H9 (cell line): ENCODE data around the gene SIRT6. TPM values are rescaled to one million over a fixed set of nuclear protein-coding genes. Genes with fewer than 3 reads are reported as not detected.

Source experiments
- DNase-seq: peaks from one replicate; pipeline ENCODE4 v3.0.0-alpha.2; 2017
- H2AFZ ChIP-seq: one replicate; pipeline ENCODE4 v1.6.1; 2013; ENCODE audit warnings: mild to moderate bottlenecking, low read length, control low read depth, moderate library complexity
- H2AK5ac ChIP-seq: 2 replicates; pipeline ENCODE4 v1.6.1; 2013; ENCODE audit warnings: low read length, control low read depth, mixed read lengths; ENCODE audit not compliant: insufficient read length
- H2BK120ac ChIP-seq: one replicate; pipeline ENCODE4 v1.6.1; 2013; ENCODE audit warnings: low read depth, mild to moderate bottlenecking, low read length, control low read depth, inconsistent platforms; ENCODE audit not compliant: poor library complexity, severe bottlenecking
- H2BK12ac ChIP-seq: 2 replicates; pipeline ENCODE4 v1.6.1; 2013; ENCODE audit warnings: low read length, control low read depth, mixed read lengths, low read depth; ENCODE audit not compliant: insufficient read length
- H2BK15ac ChIP-seq: 2 replicates; pipeline ENCODE4 v1.6.1; 2013; ENCODE audit warnings: low read depth, low read length, control low read depth
- H2BK20ac ChIP-seq: one replicate; pipeline ENCODE4 v1.6.1; 2013; ENCODE audit warnings: low read depth, mild to moderate bottlenecking, low read length, control low read depth, inconsistent platforms; ENCODE audit not compliant: poor library complexity, severe bottlenecking
- H2BK5ac ChIP-seq: 2 replicates; pipeline ENCODE4 v1.6.1; 2013; ENCODE audit warnings: low read length, control low read depth, mixed read lengths; ENCODE audit not compliant: insufficient read length
- H3K14ac ChIP-seq: 2 replicates; pipeline ENCODE4 v1.6.1; 2013; ENCODE audit warnings: low read length, control low read depth; ENCODE audit not compliant: insufficient read depth
- H3K18ac ChIP-seq: 2 replicates; pipeline ENCODE4 v1.6.1; 2013; ENCODE audit warnings: low read depth, mild to moderate bottlenecking, mixed read lengths, low read length, control low read depth; ENCODE audit not compliant: insufficient read length
- H3K23ac ChIP-seq: 2 replicates; pipeline ENCODE4 v1.6.1; 2013; ENCODE audit warnings: low read length, control low read depth, mixed read lengths, low read depth; ENCODE audit not compliant: insufficient read length
- H3K23me2 ChIP-seq: 2 replicates; pipeline ENCODE4 v1.6.1; 2013; ENCODE audit warnings: low read depth, mild to moderate bottlenecking, mixed read lengths, low read length, control low read depth; ENCODE audit not compliant: insufficient read length, poor library complexity, severe bottlenecking
- H3K27ac ChIP-seq: 2 replicates; pipeline ENCODE4 v1.5.1; 2013; ENCODE audit warnings: low read length, control low read depth, mixed read lengths, low read depth; ENCODE audit not compliant: insufficient read length
- H3K27me3 ChIP-seq: 2 replicates; pipeline ENCODE4 v1.6.1; 2013; ENCODE audit warnings: low read length, control low read depth, inconsistent platforms; ENCODE audit not compliant: insufficient read depth
- H3K4ac ChIP-seq: 2 replicates; pipeline ENCODE4 v1.6.1; 2013; ENCODE audit warnings: low read depth, mild to moderate bottlenecking, control low read depth, inconsistent platforms, low read length, moderate library complexity
- H3K4me1 ChIP-seq: 2 replicates; pipeline ENCODE4 v1.6.1; 2013; ENCODE audit warnings: low read length, control low read depth, inconsistent platforms; ENCODE audit not compliant: insufficient read depth
- H3K4me2 ChIP-seq: 2 replicates; pipeline ENCODE4 v1.6.1; 2013; ENCODE audit warnings: low read length, control low read depth, mixed read lengths; ENCODE audit not compliant: insufficient read length, insufficient read depth
- H3K56ac ChIP-seq: 2 replicates; pipeline ENCODE4 v1.6.1; 2013; ENCODE audit warnings: low read depth, mild to moderate bottlenecking, mixed read lengths, low read length, control low read depth; ENCODE audit not compliant: insufficient read length
- H3K79me1 ChIP-seq: 2 replicates; pipeline ENCODE4 v1.6.1; 2013; ENCODE audit warnings: low read depth, mild to moderate bottlenecking, moderate library complexity, low read length, control low read depth, inconsistent platforms; ENCODE audit not compliant: insufficient read depth, poor library complexity, severe bottlenecking
- H3K79me2 ChIP-seq: 2 replicates; pipeline ENCODE4 v1.6.1; 2013; ENCODE audit warnings: low read length, control low read depth, inconsistent platforms; ENCODE audit not compliant: insufficient read depth
- H3K9ac ChIP-seq: 2 replicates; pipeline ENCODE4 v1.6.1; 2013; ENCODE audit warnings: low read length, control low read depth, mixed read lengths; ENCODE audit not compliant: insufficient read length; ENCODE audit errors: extremely low read depth
- H3K9me3 ChIP-seq: one replicate; pipeline ENCODE4 v1.6.1; 2013; ENCODE audit warnings: low read depth, low read length, inconsistent platforms; ENCODE audit not compliant: control insufficient read depth
- H3T11ph ChIP-seq: one replicate; pipeline ENCODE4 v1.6.1; 2013; ENCODE audit warnings: mild to moderate bottlenecking, low read length, control low read depth, inconsistent platforms
- H4K20me1 ChIP-seq: one replicate; pipeline ENCODE4 v1.6.1; 2013; ENCODE audit not compliant: control insufficient read depth, insufficient read length, insufficient read depth
- H4K5ac ChIP-seq: 2 replicates; pipeline ENCODE4 v1.6.1; 2013; ENCODE audit warnings: low read depth, mild to moderate bottlenecking, mixed read lengths, low read length, control low read depth; ENCODE audit not compliant: insufficient read length
- H4K8ac ChIP-seq: replicated peaks from 2 replicates; pipeline ENCODE4 v1.6.1; 2013; ENCODE audit warnings: low read length, control low read depth, mixed read lengths, low read depth; ENCODE audit not compliant: insufficient read length
- H4K91ac ChIP-seq: 2 replicates; pipeline ENCODE4 v1.6.1; 2013; ENCODE audit warnings: low read depth, mild to moderate bottlenecking, moderate library complexity, mixed read lengths, low read length, control low read depth; ENCODE audit not compliant: insufficient read length
- H3K27ac Mint-ChIP-seq, 3 experiments: 2 replicates in 2 of 3; 3 replicates in 1 of 3; pipeline ENCODE4 v1.8.0; 2020 to 2021; ENCODE audit warnings: mixed read lengths in 3 of 3, mild to moderate bottlenecking in 1 of 3, moderate library complexity in 1 of 3
- H3K27me3 Mint-ChIP-seq: 2 replicates; pipeline ENCODE4 v1.8.0; 2021; ENCODE audit warnings: low read depth, mild to moderate bottlenecking, moderate library complexity, mixed read lengths
- H3K36me3 Mint-ChIP-seq, 3 experiments: 2 replicates in 2 of 3; 3 replicates in 1 of 3; pipeline ENCODE4 v1.8.0; 2020 to 2021; ENCODE audit warnings: low read depth in 3 of 3, mixed read lengths in 3 of 3; ENCODE audit not compliant: insufficient read depth in 1 of 3
- H3K4me1 Mint-ChIP-seq, 2 experiments: 2 replicates each; pipeline ENCODE4 v1.8.0; 2020; ENCODE audit warnings: mixed read lengths in 2 of 2
- H3K4me3 Mint-ChIP-seq, 2 experiments: 2 replicates in 1 of 2; 3 replicates in 1 of 2; pipeline ENCODE4 v1.8.0; 2020 to 2021; ENCODE audit warnings: mild to moderate bottlenecking in 2 of 2, mixed read lengths in 2 of 2, moderate library complexity in 1 of 2
- H3K9me3 Mint-ChIP-seq, 2 experiments: 2 replicates in 1 of 2; 3 replicates in 1 of 2; pipeline ENCODE4 v1.8.0; 2020; ENCODE audit warnings: mild to moderate bottlenecking in 2 of 2, mixed read lengths in 2 of 2, moderate library complexity in 1 of 2
- WGBS: extraction: QIAGEN DNeasy Blood & Tissue Kit; methylation state at CpG from one replicate; pipeline ENCODE4 v1.1.7; 2013; ENCODE audit warnings: missing lambda C conversion rate, low lambda C conversion rate, mixed read lengths; ENCODE audit not compliant: insufficient read length; ENCODE audit errors: extremely low coverage; 5-methylcytosine and 5-hydroxymethylcytosine counted together
- total RNA-seq: library from RNA; stranded (reverse); gene quantifications from 2 replicates; pipeline ENCODE4 v1.2.1, GENCODE V29; 2021
- TF ChIP-seq, protein P1 (sequence below): fragments of 200-600 bp; sonication (generic); conservative IDR thresholded peaks from 3 replicates; pipeline ENCODE4 v1.8.0; 2021; ENCODE audit warnings: antibody characterized with exemption, mild to moderate bottlenecking

The SIRT6 gene
- total RNA-seq, 1 experiment from 2014 or later, result 24.9 TPM

DNA sequence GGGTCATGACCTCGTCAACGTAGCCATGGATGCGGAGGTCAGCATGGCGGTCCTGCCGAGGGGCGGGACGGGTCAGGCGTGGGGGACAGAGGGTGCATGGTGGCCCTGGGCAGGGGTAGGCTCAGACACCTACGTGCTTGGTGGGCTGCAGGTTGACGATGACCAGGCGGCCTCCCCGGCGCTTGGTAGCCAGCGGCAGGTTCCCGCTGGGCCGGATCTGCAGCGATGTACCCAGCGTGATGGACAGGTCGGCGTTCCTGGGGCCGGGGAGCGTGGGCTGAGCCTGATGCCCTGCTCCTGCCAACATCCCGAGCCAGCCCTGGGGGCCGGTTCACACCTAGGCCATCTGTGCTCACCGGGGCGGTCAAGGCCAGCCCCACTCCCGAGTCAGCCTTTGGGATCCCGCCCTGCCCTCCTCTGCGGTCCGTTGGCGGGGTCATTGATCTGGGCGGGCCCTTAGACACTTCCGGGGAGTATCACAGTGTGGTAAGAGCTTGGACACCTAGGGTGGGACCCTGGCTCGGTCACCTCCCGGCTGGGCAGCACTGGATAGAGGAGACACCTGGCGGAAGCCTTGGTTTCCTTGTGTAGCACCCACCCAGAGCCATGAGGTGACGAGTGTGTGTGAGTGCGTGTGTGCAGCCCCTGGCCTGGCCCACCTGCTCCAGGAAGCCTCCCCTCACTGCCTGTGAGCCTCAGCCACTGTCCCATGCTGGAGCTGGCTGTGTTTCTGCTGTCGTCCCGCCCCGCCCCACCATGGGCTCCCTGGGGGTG is 7.3 kb downstream of the SIRT6 start:
- no peak overlapping the region for H3K27ac ChIP-seq
- H3K23ac ChIP-seq, result no peak overlapping the region
- H3K27me3 ChIP-seq, result no peaks in the 10 kb centered on the region; the same call in 1 of the 2 replicates
- no peak overlapping the region for H4K8ac ChIP-seq
- no peaks in the 10 kb centered on the region for H4K20me1 ChIP-seq
- TF ChIP-seq, protein P1, sequence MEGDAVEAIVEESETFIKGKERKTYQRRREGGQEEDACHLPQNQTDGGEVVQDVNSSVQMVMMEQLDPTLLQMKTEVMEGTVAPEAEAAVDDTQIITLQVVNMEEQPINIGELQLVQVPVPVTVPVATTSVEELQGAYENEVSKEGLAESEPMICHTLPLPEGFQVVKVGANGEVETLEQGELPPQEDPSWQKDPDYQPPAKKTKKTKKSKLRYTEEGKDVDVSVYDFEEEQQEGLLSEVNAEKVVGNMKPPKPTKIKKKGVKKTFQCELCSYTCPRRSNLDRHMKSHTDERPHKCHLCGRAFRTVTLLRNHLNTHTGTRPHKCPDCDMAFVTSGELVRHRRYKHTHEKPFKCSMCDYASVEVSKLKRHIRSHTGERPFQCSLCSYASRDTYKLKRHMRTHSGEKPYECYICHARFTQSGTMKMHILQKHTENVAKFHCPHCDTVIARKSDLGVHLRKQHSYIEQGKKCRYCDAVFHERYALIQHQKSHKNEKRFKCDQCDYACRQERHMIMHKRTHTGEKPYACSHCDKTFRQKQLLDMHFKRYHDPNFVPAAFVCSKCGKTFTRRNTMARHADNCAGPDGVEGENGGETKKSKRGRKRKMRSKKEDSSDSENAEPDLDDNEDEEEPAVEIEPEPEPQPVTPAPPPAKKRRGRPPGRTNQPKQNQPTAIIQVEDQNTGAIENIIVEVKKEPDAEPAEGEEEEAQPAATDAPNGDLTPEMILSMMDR, result no peak
- no peak overlapping the region for H2BK15ac ChIP-seq
- H3K4me3 Mint-ChIP-seq, result no peak overlapping the region
- H3K9me3 Mint-ChIP-seq, result no peaks in the 10 kb centered on the region
- H3K27me3 Mint-ChIP-seq, result peaks cover 29% of the 10 kb centered on the region
- H3K4me1 Mint-ChIP-seq, result peaks cover 3 to 8% of the 10 kb centered on the region in 2 experiments; a peak in 3 of 4 replicates
- no peak overlapping the region for H2BK12ac ChIP-seq
- H4K91ac ChIP-seq, result no peak overlapping the region
- no peaks in the 10 kb centered on the region for H3K9me3 ChIP-seq
- no peak overlapping the region for H3K4ac ChIP-seq
- H3K27ac Mint-ChIP-seq, result no peak overlapping the region; a peak in 1 of 7 replicates
- peaks cover 3 to 21% (median 11%) of the 10 kb centered on the region in 3 experiments; a peak in 5 of 7 replicates for H3K36me3 Mint-ChIP-seq
- no peak overlapping the region for H2BK120ac ChIP-seq
- no peak overlapping the region for H2BK20ac ChIP-seq
- no peak for DNase-seq
- no peaks in the 10 kb centered on the region for H3K4me1 ChIP-seq
- H2AK5ac ChIP-seq, result no peak overlapping the region
- no peak overlapping the region for H3K18ac ChIP-seq
- H3K4me2 ChIP-seq, result no peak overlapping the region
- H3K14ac ChIP-seq, result no peak overlapping the region
- H4K5ac ChIP-seq, result no peak overlapping the region
- WGBS, result no CpG with 5 or more reads among the region's 41 CpGs
- H3K9ac ChIP-seq, result no peak overlapping the region
- no peaks in the 10 kb centered on the region for H3K23me2 ChIP-seq
- no peak overlapping the region for H2BK5ac ChIP-seq
- H3K79me1 ChIP-seq, result no peaks in the 10 kb centered on the region
- no peak overlapping the region for H2AFZ ChIP-seq
- no peak overlapping the region for H3K56ac ChIP-seq
- no peaks in the 10 kb centered on the region for H3K79me2 ChIP-seq
- H3T11ph ChIP-seq, result no peak overlapping the region
